Mesenchymal stem cell (in vitro differentiated cells and primary cell): Measurements from ENCODE around the gene NCAPD3.

ENCODE experiments used
- DNase-seq: peaks from one replicate; pipeline ENCODE4 v3.0.0-alpha.2; 2013
- H2AFZ ChIP-seq: one replicate; pipeline ENCODE4 v1.6.1; 2013; ENCODE audit warnings: low read depth, mild to moderate bottlenecking, control low read depth, inconsistent platforms, low read length, moderate library complexity
- H2AK5ac ChIP-seq: 2 replicates; pipeline ENCODE4 v1.6.1; 2013; ENCODE audit warnings: low read length, moderate library complexity, mild to moderate bottlenecking, inconsistent platforms; ENCODE audit not compliant: severe bottlenecking
- H2BK120ac ChIP-seq: one replicate; pipeline ENCODE4 v1.6.1; 2013; ENCODE audit warnings: low read depth, mild to moderate bottlenecking, inconsistent platforms, low read length, moderate library complexity
- H2BK12ac ChIP-seq, 2 experiments: one replicate each; pipeline ENCODE4 v1.6.1; 2013; ENCODE audit warnings: inconsistent platforms in 2 of 2, low read length in 2 of 2, mild to moderate bottlenecking in 2 of 2, moderate library complexity in 2 of 2, control low read depth in 1 of 2
- H2BK15ac ChIP-seq: one replicate; pipeline ENCODE4 v1.6.1; 2013; ENCODE audit warnings: mild to moderate bottlenecking, low read depth, inconsistent platforms; ENCODE audit not compliant: poor library complexity, severe bottlenecking
- H2BK5ac ChIP-seq: 2 replicates; pipeline ENCODE4 v1.6.1; 2013; ENCODE audit warnings: low read depth, mild to moderate bottlenecking, low read length, control low read depth, inconsistent platforms; ENCODE audit not compliant: poor library complexity, severe bottlenecking
- H3K14ac ChIP-seq, 2 experiments: one replicate each; pipeline ENCODE4 v1.6.1; 2013; ENCODE audit warnings: inconsistent platforms in 2 of 2, low read length in 2 of 2, control low read depth in 1 of 2, mild to moderate bottlenecking in 1 of 2, moderate library complexity in 1 of 2
- H3K18ac ChIP-seq, 2 experiments: one replicate each; pipeline ENCODE4 v1.6.1; 2013; ENCODE audit warnings: inconsistent platforms in 2 of 2, low read length in 2 of 2, control low read depth in 1 of 2, low read depth in 1 of 2, mild to moderate bottlenecking in 1 of 2
- H3K23ac ChIP-seq, 2 experiments: one replicate each; pipeline ENCODE4 v1.6.1; 2013; ENCODE audit warnings: inconsistent platforms in 2 of 2, low read length in 2 of 2, mild to moderate bottlenecking in 2 of 2, moderate library complexity in 2 of 2, control low read depth in 1 of 2
- H3K27ac ChIP-seq: 2 replicates; pipeline ENCODE4 v1.5.1; 2013; ENCODE audit warnings: mild to moderate bottlenecking, moderate library complexity, low read length, control low read depth, inconsistent platforms; ENCODE audit not compliant: poor library complexity, severe bottlenecking
- H3K27me3 ChIP-seq, 2 experiments: 2 replicates each; pipeline versions ENCODE4 v1.6.1 to v1.7.0; 2013; ENCODE audit warnings: low read length in 2 of 2, mild to moderate bottlenecking in 2 of 2, moderate library complexity in 2 of 2, control low read depth in 1 of 2, inconsistent platforms in 1 of 2; ENCODE audit not compliant: control insufficient read depth in 1 of 2, insufficient read depth in 1 of 2
- H3K36me3 ChIP-seq, 2 experiments: 2 replicates each; pipeline versions ENCODE4 v1.6.1 to v1.7.0; 2013; ENCODE audit warnings: low read length in 2 of 2, control low read depth in 1 of 2, inconsistent platforms in 1 of 2, low read depth in 1 of 2, mild to moderate bottlenecking in 1 of 2; ENCODE audit not compliant: insufficient read depth in 2 of 2, control insufficient read depth in 1 of 2
- H3K4ac ChIP-seq, 2 experiments: one replicate each; pipeline ENCODE4 v1.6.1; 2013; ENCODE audit warnings: inconsistent platforms in 2 of 2, low read length in 2 of 2, mild to moderate bottlenecking in 2 of 2, moderate library complexity in 2 of 2, control low read depth in 1 of 2, low read depth in 1 of 2
- H3K4me1 ChIP-seq: 2 replicates; pipeline ENCODE4 v1.6.1; 2013; ENCODE audit warnings: low read depth, low read length, control low read depth; ENCODE audit not compliant: control insufficient read depth, insufficient read depth
- H3K4me2 ChIP-seq: 2 replicates; pipeline ENCODE4 v1.6.1; 2013; ENCODE audit warnings: low read length, mild to moderate bottlenecking, inconsistent platforms; ENCODE audit not compliant: poor library complexity, severe bottlenecking
- H3K4me3 ChIP-seq, 2 experiments: 2 replicates each; pipeline versions ENCODE4 v1.5.1 to v1.7.0; 2013; ENCODE audit warnings: low read length in 2 of 2, mild to moderate bottlenecking in 2 of 2, control low read depth in 1 of 2, low read depth in 1 of 2; ENCODE audit not compliant: insufficient read depth in 1 of 2
- H3K79me1 ChIP-seq: replicated peaks from 2 replicates; pipeline ENCODE4 v1.6.1; 2013; ENCODE audit warnings: mild to moderate bottlenecking, control low read depth, low read length, inconsistent platforms; ENCODE audit not compliant: poor library complexity, severe bottlenecking
- H3K9ac ChIP-seq: 2 replicates; pipeline ENCODE4 v1.7.0; 2013; ENCODE audit warnings: mild to moderate bottlenecking, low read length, moderate library complexity
- H3K9me3 ChIP-seq: 2 replicates; pipeline ENCODE4 v1.7.0; 2013; ENCODE audit warnings: mild to moderate bottlenecking, low read length; ENCODE audit not compliant: control insufficient read depth
- H4K8ac ChIP-seq: one replicate; pipeline ENCODE4 v1.6.1; 2013; ENCODE audit warnings: inconsistent platforms, mild to moderate bottlenecking, low read length, moderate library complexity
- H4K91ac ChIP-seq: one replicate; pipeline ENCODE4 v1.6.1; 2013; ENCODE audit warnings: mild to moderate bottlenecking, low read length, inconsistent platforms
- WGBS: methylation state at CpG from one replicate; pipeline ENCODE4 v1.1.7; 2013; ENCODE audit warnings: mixed read lengths; 5-methylcytosine and 5-hydroxymethylcytosine counted together

Gene NCAPD3

DNA sequence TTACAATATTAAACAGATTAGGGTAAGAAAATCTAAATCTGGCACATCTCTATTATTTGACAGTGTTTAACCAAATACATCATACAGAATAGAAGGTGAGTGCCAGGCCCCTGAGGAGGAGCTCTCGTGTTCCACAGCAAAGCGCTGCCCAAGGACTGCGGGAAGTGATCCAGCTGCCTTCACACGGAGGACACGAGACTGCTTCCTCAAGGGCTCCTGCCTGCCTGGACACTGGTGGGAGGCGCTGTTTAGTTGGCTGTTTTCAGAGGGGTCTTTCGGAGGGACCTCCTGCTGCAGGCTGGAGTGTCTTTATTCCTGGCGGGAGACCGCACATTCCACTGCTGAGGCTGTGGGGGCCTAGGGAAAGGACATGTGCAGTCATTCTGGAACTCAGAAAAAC, 71.1 kb downstream of the NCAPD3 start:
- no peak overlapping the region for H3K9ac ChIP-seq
- H3K4ac ChIP-seq = no peak overlapping the region
- H3K4me3 ChIP-seq = no peak overlapping the region
- no peak overlapping the region for H3K23ac ChIP-seq
- H4K91ac ChIP-seq = no peak overlapping the region
- WGBS = 95% methylated on average over 9 of the region's 9 CpGs
- no peaks in the 10 kb centered on the region for H3K9me3 ChIP-seq
- no peak overlapping the region for H2BK120ac ChIP-seq
- H3K18ac ChIP-seq = no peak overlapping the region
- H3K27me3 ChIP-seq = no peaks in the 10 kb centered on the region
- H3K4me1 ChIP-seq = peaks cover 2% of the 10 kb centered on the region
- no peak overlapping the region for H2BK15ac ChIP-seq
- no peak overlapping the region for H3K4me2 ChIP-seq
- no peak overlapping the region for H3K27ac ChIP-seq
- peaks cover 65 to 89% of the 10 kb centered on the region in 2 experiments for H3K36me3 ChIP-seq
- no peak for DNase-seq
- no peak overlapping the region for H2BK5ac ChIP-seq
- no peak overlapping the region for H2AK5ac ChIP-seq
- H2BK12ac ChIP-seq = no peak overlapping the region
- no peak overlapping the region for H2AFZ ChIP-seq
- H3K79me1 ChIP-seq = peaks cover 2% of the 10 kb centered on the region
- no peak overlapping the region for H3K14ac ChIP-seq
- H4K8ac ChIP-seq = no peak overlapping the region

- H3K18ac ChIP-seq = no peak overlapping the region
- H2BK15ac ChIP-seq = no peak overlapping the region
- peaks cover 59 to 82% of the 10 kb centered on the region in 2 experiments for H3K36me3 ChIP-seq
- no peak overlapping the region for H3K9ac ChIP-seq
- no peak overlapping the region for H2BK5ac ChIP-seq
- H2BK12ac ChIP-seq = no peak overlapping the region
- H3K4ac ChIP-seq = no peak overlapping the region
- no peak overlapping the region for H2AFZ ChIP-seq
- no peak overlapping the region for H2BK120ac ChIP-seq
- H4K91ac ChIP-seq = no peak overlapping the region
- no peak overlapping the region for H4K8ac ChIP-seq
- H3K23ac ChIP-seq = no peak overlapping the region
- peaks cover 2% of the 10 kb centered on the region for H3K79me1 ChIP-seq
- no peak overlapping the region for H3K4me3 ChIP-seq
- H2AK5ac ChIP-seq = no peak overlapping the region
- H3K14ac ChIP-seq = no peak overlapping the region
- DNase-seq = no peak
- WGBS = 95% methylated on average over 8 of the region's 10 CpGs
- H3K4me1 ChIP-seq = peaks cover 2% of the 10 kb centered on the region
- H3K27me3 ChIP-seq = no peaks in the 10 kb centered on the region
- no peak overlapping the region for H3K4me2 ChIP-seq
- H3K9me3 ChIP-seq = no peaks in the 10 kb centered on the region
- H3K27ac ChIP-seq = no peak overlapping the region
These were observed 72.6 kb downstream of the NCAPD3 start for GRCh38 chr11:134151083-134151747.

DNA sequence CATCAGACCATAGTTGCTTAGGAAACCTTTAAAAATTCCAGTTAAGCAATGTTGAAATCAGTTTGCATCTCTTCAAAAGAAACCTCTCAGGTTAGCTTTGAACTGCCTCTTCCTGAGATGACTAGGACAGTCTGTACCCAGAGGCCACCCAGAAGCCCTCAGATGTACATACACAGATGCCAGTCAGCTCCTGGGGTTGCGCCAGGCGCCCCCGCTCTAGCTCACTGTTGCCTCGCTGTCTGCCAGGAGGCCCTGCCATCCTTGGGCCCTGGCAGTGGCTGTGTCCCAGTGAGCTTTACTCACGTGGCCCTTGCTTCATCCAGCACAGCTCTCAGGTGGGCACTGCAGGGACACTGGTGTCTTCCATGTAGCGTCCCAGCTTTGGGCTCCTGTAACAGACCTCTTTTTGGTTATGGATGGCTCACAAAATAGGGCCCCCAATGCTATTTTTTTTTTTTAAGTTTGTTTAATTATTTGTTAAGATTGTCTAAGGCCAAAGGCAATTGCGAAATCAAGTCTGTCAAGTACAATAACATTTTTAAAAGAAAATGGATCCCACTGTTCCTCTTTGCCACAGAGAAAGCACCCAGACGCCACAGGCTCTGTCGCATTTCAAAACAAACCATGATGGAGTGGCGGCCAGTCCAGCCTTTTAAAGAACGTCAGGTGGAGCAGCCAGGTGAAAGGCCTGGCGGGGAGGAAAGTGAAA, 73.4 kb downstream of the NCAPD3 start:
- no peak overlapping the region for H2BK5ac ChIP-seq
- H3K27me3 ChIP-seq = no peaks in the 10 kb centered on the region
- H3K27ac ChIP-seq = no peak overlapping the region
- H3K4ac ChIP-seq = no peak overlapping the region
- peaks cover 2% of the 10 kb centered on the region for H3K79me1 ChIP-seq
- no peak overlapping the region for H3K4me2 ChIP-seq
- H4K8ac ChIP-seq = no peak overlapping the region
- no peak for DNase-seq
- no peak overlapping the region for H3K23ac ChIP-seq
- no peak overlapping the region for H3K18ac ChIP-seq
- no peak overlapping the region for H2AFZ ChIP-seq
- H4K91ac ChIP-seq = no peak overlapping the region
- H2BK12ac ChIP-seq = no peak overlapping the region
- peaks cover 55 to 82% of the 10 kb centered on the region in 2 experiments for H3K36me3 ChIP-seq
- no peak overlapping the region for H2BK15ac ChIP-seq
- no peak overlapping the region for H2AK5ac ChIP-seq
- no peak overlapping the region for H3K9ac ChIP-seq
- no peaks in the 10 kb centered on the region for H3K9me3 ChIP-seq
- H3K14ac ChIP-seq = no peak overlapping the region
- H3K4me1 ChIP-seq = peaks cover 2% of the 10 kb centered on the region
- H2BK120ac ChIP-seq = no peak overlapping the region
- no peak overlapping the region for H3K4me3 ChIP-seq
- WGBS = 96% methylated on average over 12 of the region's 12 CpGs

- Histone ChIP-seq H3K18ac (no peak overlapping the region), H4K8ac (no peak overlapping the region), H2BK120ac (no peak overlapping the region), H2AFZ (no peak overlapping the region), H4K91ac (no peak overlapping the region), H3K9ac (no peak overlapping the region), H2BK5ac (no peak overlapping the region), H3K14ac (no peak overlapping the region), H3K4me1 (peaks cover 2% of the 10 kb centered on the region), H2BK15ac (no peak overlapping the region), H3K4me3 (no peak overlapping the region), H3K23ac (no peak overlapping the region), H3K36me3 (peaks cover 54 to 85% of the 10 kb centered on the region in 2 experiments), H3K27ac (no peak overlapping the region), H3K4ac (no peak overlapping the region), H3K9me3 (no peaks in the 10 kb centered on the region), H3K4me2 (no peak overlapping the region), H2AK5ac (no peak overlapping the region), H2BK12ac (no peak overlapping the region), H3K79me1 (no peaks in the 10 kb centered on the region), H3K27me3 (no peaks in the 10 kb centered on the region)
- 98% methylated on average over 16 of the region's 16 CpGs for WGBS
- DNase-seq = no peak
These were observed 74.4 kb downstream of the NCAPD3 start for GRCh38 chr11:134149371-134149770.
